Esophagus muscularis mucosa (tissue), 4 donors: ENCODE measurements around the gene BMX.

Experiments used
- EP300 ChIP-seq: sonication (generic); formaldehyde crosslinking; IDR thresholded peaks from one replicate; pipeline ENCODE4 v1.6.1; 2017; ENCODE audit warnings: antibody characterized with exemption
- POLR2A ChIP-seq: fragments of 450-650 bp; IDR thresholded peaks from one replicate; pipeline ENCODE4 v1.6.1; 2017; ENCODE audit warnings: antibody characterized with exemption, moderate library complexity, mild to moderate bottlenecking, low read depth
- TF ChIP-seq, protein P1 (sequence below), 3 experiments: fragments of 200-600 bp in 2 of 3; fragments of 450-650 bp in 1 of 3; sonication (generic) in 2 of 3; IDR thresholded peaks; one replicate each; pipeline ENCODE4 v1.5.1; 2017 to 2019; ENCODE audit warnings: antibody characterized with exemption in 3 of 3, mild to moderate bottlenecking in 2 of 3, moderate library complexity in 1 of 3

DNA sequence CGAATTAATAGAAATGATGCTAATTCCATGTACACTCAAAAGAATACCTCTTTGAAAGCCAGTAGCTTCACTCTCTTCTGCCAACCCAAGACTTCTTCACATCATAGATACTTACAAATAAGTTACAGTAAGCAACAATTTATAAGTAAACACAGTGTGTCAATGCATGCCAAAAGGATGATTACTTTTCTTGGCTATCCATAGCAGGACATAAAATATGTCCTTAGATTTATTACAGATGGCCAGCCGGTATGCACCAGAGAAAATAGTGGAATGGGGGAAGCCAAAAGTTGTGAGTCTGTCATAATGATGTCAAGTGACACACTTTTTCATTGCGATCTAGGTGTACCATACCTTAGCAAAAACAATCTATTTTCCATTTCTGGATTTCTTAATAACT is 631 bp upstream of the BMX start:
- no peak for TF ChIP-seq POLR2A
- TF ChIP-seq, protein P1, sequence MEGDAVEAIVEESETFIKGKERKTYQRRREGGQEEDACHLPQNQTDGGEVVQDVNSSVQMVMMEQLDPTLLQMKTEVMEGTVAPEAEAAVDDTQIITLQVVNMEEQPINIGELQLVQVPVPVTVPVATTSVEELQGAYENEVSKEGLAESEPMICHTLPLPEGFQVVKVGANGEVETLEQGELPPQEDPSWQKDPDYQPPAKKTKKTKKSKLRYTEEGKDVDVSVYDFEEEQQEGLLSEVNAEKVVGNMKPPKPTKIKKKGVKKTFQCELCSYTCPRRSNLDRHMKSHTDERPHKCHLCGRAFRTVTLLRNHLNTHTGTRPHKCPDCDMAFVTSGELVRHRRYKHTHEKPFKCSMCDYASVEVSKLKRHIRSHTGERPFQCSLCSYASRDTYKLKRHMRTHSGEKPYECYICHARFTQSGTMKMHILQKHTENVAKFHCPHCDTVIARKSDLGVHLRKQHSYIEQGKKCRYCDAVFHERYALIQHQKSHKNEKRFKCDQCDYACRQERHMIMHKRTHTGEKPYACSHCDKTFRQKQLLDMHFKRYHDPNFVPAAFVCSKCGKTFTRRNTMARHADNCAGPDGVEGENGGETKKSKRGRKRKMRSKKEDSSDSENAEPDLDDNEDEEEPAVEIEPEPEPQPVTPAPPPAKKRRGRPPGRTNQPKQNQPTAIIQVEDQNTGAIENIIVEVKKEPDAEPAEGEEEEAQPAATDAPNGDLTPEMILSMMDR (IDR thresholded peaks at IDR 0.05) = no peak
- no peak for TF ChIP-seq EP300
